Activated naive CD4-positive, alpha-beta T cell treated with anti-CD3 and anti-CD28 coated beads, Interleukin-2, amount 10 ng/mL, durations not matched to agents 7 days and 5 days (primary cell): ENCODE data around the gene ZFYVE9.

Experiments
- CTCF ChIA-PET: fragments of 350-600 bp; sonication (Branson Sonifier 250); formaldehyde crosslinking; loops from one replicate; lab custom pipeline; 2021; ENCODE audit warnings: antibody characterized with exemption; lab: Charles Lee
- DNase-seq: peaks from one replicate; pipeline ENCODE4 v3.0.0-alpha.2; 2020
- H3K27ac Mint-ChIP-seq: one replicate; pipeline ENCODE4 v1.8.0; 2021; ENCODE audit warnings: mild to moderate bottlenecking, moderate library complexity, mixed read lengths
- H3K27me3 Mint-ChIP-seq: one replicate; pipeline ENCODE4 v1.8.0; 2021; ENCODE audit warnings: mild to moderate bottlenecking, mixed read lengths
- H3K36me3 Mint-ChIP-seq: one replicate; pipeline ENCODE4 v1.8.0; 2021; ENCODE audit warnings: mixed read lengths
- H3K4me1 Mint-ChIP-seq: one replicate; pipeline ENCODE4 v1.8.0; 2021; ENCODE audit warnings: mixed read lengths
- H3K4me3 Mint-ChIP-seq: one replicate; pipeline ENCODE4 v1.8.0; 2021; ENCODE audit warnings: mild to moderate bottlenecking, moderate library complexity, mixed read lengths
- H3K9me3 Mint-ChIP-seq: one replicate; pipeline ENCODE4 v1.8.0; 2021; ENCODE audit warnings: mixed read lengths

ZFYVE9 gene

GRCh38 chr1:52235646-52236045, 93.8 kb downstream of the ZFYVE9 start:
- DNase-seq = no peak
- no peak overlapping the region for H3K27ac Mint-ChIP-seq
- no peak overlapping the region for H3K4me3 Mint-ChIP-seq
- no peaks in the 10 kb centered on the region for H3K27me3 Mint-ChIP-seq
- CTCF ChIA-PET = no interaction called here
- H3K9me3 Mint-ChIP-seq = no peaks in the 10 kb centered on the region
- H3K36me3 Mint-ChIP-seq = no peaks in the 10 kb centered on the region
- no peaks in the 10 kb centered on the region for H3K4me1 Mint-ChIP-seq

DNA sequence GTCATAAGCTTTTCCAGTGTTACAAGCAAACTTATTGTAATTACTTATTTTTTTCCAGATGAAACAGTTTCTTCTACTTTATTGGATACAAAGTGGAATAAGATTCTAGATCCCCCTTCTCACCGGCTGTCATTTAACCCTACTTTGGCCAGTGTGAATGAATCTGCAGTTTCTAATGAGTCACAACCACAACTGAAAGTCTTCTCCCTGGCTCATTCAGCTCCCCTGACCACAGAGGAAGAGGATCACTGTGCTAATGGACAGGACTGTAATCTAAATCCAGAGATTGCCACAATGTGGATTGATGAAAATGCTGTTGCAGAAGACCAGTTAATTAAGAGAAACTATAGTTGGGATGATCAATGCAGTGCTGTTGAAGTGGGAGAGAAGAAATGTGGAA, 95.5 kb downstream of the ZFYVE9 start:
- Mint-ChIP-seq H3K27me3 (no peaks in the 10 kb centered on the region), H3K4me3 (no peak overlapping the region), H3K4me1 (no peaks in the 10 kb centered on the region), H3K9me3 (no peaks in the 10 kb centered on the region), H3K27ac (no peak overlapping the region), H3K36me3 (no peaks in the 10 kb centered on the region)
- no peak for DNase-seq
- CTCF ChIA-PET = no interaction called here

DNA sequence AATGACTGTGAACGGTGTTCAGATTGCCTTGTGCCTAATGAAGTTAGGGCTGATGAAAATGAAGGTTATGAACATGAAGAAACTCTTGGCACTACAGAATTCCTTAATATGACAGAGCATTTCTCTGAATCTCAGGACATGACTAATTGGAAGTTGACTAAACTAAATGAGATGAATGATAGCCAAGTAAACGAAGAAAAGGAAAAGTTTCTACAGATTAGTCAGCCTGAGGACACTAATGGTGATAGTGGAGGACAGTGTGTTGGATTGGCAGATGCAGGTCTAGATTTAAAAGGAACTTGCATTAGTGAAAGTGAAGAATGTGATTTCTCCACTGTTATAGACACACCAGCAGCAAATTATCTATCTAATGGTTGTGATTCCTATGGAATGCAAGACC, 96.6 kb downstream of the ZFYVE9 start:
- H3K4me1 Mint-ChIP-seq = no peaks in the 10 kb centered on the region
- CTCF ChIA-PET = interaction anchor here (0.5 kb wide), 1 partner anchor 110 kb away, joined by 3 read pairs; no protein-coding TSS in a partner anchor
- no peak for DNase-seq
- H3K4me3 Mint-ChIP-seq = no peak overlapping the region
- no peaks in the 10 kb centered on the region for H3K27me3 Mint-ChIP-seq
- no peak overlapping the region for H3K27ac Mint-ChIP-seq
- no peaks in the 10 kb centered on the region for H3K9me3 Mint-ChIP-seq
- H3K36me3 Mint-ChIP-seq = no peaks in the 10 kb centered on the region

DNA sequence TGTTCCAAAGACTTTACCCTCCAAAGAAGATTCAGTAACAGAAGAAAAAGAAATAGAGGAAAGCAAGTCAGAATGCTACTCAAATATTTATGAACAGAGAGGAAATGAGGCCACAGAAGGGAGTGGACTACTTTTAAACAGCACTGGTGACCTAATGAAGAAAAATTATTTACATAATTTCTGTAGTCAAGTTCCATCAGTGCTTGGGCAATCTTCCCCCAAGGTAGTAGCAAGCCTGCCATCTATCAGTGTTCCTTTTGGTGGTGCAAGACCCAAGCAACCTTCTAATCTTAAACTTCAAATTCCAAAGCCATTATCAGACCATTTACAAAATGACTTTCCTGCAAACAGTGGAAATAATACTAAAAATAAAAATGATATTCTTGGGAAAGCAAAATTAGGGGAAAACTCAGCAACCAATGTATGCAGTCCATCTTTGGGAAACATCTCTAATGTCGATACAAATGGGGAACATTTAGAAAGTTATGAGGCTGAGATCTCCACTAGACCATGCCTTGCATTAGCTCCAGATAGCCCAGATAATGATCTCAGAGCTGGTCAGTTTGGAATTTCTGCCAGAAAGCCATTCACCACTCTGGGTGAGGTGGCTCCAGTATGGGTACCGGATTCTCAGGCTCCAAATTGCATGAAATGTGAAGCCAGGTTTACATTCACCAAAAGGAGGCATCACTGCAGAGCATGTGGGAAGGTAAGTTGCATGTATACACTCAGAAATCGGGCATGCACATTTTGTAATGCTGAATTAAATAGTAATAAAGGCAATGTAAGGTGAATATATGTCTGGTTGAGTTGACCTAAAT, 97.2 kb downstream of the ZFYVE9 start:
- DNase-seq = no peak
- CTCF ChIA-PET = no interaction called here
- H3K27ac Mint-ChIP-seq = no peak overlapping the region
- no peaks in the 10 kb centered on the region for H3K27me3 Mint-ChIP-seq
- no peak overlapping the region for H3K4me3 Mint-ChIP-seq
- H3K4me1 Mint-ChIP-seq = no peaks in the 10 kb centered on the region
- no peaks in the 10 kb centered on the region for H3K9me3 Mint-ChIP-seq
- H3K36me3 Mint-ChIP-seq = no peaks in the 10 kb centered on the region

- DNase-seq = no peak
- Mint-ChIP-seq H3K9me3 (no peaks in the 10 kb centered on the region), H3K36me3 (no peaks in the 10 kb centered on the region), H3K27ac (no peak overlapping the region), H3K4me3 (no peak overlapping the region), H3K27me3 (no peaks in the 10 kb centered on the region), H3K4me1 (no peaks in the 10 kb centered on the region)
- CTCF ChIA-PET = no interaction called here
Measured at GRCh38 chr1:52239708-52240001, 97.8 kb downstream of the ZFYVE9 start.

- Mint-ChIP-seq H3K36me3 (no peaks in the 10 kb centered on the region), H3K27ac (no peak overlapping the region), H3K9me3 (no peaks in the 10 kb centered on the region), H3K27me3 (no peaks in the 10 kb centered on the region), H3K4me1 (no peaks in the 10 kb centered on the region), H3K4me3 (no peak overlapping the region)
- CTCF ChIA-PET = no interaction called here
- DNase-seq = no peak
Measured at GRCh38 chr1:52240592-52241210, 98.8 kb downstream of the ZFYVE9 start.

GRCh38 chr1:52243221-52243987, 101.5 kb downstream of the ZFYVE9 start:
- H3K4me1 Mint-ChIP-seq = no peaks in the 10 kb centered on the region
- no peak overlapping the region for H3K4me3 Mint-ChIP-seq
- CTCF ChIA-PET = no interaction called here
- H3K27ac Mint-ChIP-seq = no peak overlapping the region
- no peak for DNase-seq
- H3K36me3 Mint-ChIP-seq = no peaks in the 10 kb centered on the region
- no peaks in the 10 kb centered on the region for H3K9me3 Mint-ChIP-seq
- no peaks in the 10 kb centered on the region for H3K27me3 Mint-ChIP-seq

DNA sequence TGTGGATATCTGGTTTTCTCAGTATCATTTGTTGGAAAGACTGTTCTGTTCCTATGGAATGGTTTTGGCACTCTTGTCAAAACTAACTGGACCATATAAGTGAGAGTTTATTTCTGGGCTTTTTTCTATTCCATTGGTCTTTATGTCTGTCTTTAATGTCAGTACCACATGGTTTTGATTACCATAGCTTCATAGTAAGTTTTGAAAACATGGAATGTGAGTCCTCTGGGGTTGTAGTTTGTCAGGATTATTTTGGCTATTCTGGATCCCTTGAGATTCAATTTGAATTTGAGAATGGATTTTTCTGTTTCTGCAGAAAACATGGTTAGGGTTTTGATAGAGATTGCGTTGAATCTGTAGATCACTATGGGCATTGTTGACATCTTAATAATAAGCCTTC, 107.9 kb downstream of the ZFYVE9 start:
- no peaks in the 10 kb centered on the region for H3K27me3 Mint-ChIP-seq
- no peaks in the 10 kb centered on the region for H3K36me3 Mint-ChIP-seq
- no peak for DNase-seq
- no peak overlapping the region for H3K4me3 Mint-ChIP-seq
- no peaks in the 10 kb centered on the region for H3K9me3 Mint-ChIP-seq
- CTCF ChIA-PET = no interaction called here
- H3K27ac Mint-ChIP-seq = no peak overlapping the region
- no peaks in the 10 kb centered on the region for H3K4me1 Mint-ChIP-seq

- H3K36me3 Mint-ChIP-seq = no peaks in the 10 kb centered on the region
- peaks cover 4% of the 10 kb centered on the region for H3K27me3 Mint-ChIP-seq
- no peaks in the 10 kb centered on the region for H3K9me3 Mint-ChIP-seq
- DNase-seq = no peak
- H3K27ac Mint-ChIP-seq = no peak overlapping the region
- CTCF ChIA-PET = no interaction called here
- H3K4me1 Mint-ChIP-seq = no peaks in the 10 kb centered on the region
- H3K4me3 Mint-ChIP-seq = no peak overlapping the region
Measured at GRCh38 chr1:52253421-52253820, 111.5 kb downstream of the ZFYVE9 start.

DNA sequence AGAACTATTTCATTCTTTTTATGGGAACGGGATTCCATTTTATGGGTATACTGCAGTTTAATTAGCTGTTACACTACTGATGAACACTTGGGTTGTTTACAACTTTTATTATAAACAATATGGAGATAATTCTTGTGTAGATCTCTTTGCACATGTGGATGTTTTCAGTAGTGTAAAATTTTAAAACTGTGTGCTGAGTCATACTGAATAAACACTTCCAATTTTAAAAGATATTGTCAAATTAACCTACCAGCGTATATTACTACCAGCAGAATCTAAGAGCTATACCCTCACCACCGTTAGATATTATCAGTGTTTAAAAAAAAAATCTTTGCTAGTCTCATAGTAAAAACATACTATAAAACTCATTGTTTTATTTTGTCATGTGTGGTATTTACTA, 118.0 kb downstream of the ZFYVE9 start:
- Mint-ChIP-seq H3K4me3 (no peak overlapping the region), H3K4me1 (no peaks in the 10 kb centered on the region), H3K36me3 (no peaks in the 10 kb centered on the region), H3K27me3 (peaks cover 4% of the 10 kb centered on the region), H3K9me3 (no peaks in the 10 kb centered on the region), H3K27ac (no peak overlapping the region)
- CTCF ChIA-PET = no interaction called here
- DNase-seq = no peak

GRCh38 chr1:52263153-52263910, 121.4 kb downstream of the ZFYVE9 start:
- no peaks in the 10 kb centered on the region for H3K27me3 Mint-ChIP-seq
- H3K27ac Mint-ChIP-seq = no peak overlapping the region
- no peak for DNase-seq
- CTCF ChIA-PET = no interaction called here
- H3K36me3 Mint-ChIP-seq = no peaks in the 10 kb centered on the region
- H3K4me1 Mint-ChIP-seq = no peaks in the 10 kb centered on the region
- H3K4me3 Mint-ChIP-seq = no peak overlapping the region
- H3K9me3 Mint-ChIP-seq = no peaks in the 10 kb centered on the region

DNA sequence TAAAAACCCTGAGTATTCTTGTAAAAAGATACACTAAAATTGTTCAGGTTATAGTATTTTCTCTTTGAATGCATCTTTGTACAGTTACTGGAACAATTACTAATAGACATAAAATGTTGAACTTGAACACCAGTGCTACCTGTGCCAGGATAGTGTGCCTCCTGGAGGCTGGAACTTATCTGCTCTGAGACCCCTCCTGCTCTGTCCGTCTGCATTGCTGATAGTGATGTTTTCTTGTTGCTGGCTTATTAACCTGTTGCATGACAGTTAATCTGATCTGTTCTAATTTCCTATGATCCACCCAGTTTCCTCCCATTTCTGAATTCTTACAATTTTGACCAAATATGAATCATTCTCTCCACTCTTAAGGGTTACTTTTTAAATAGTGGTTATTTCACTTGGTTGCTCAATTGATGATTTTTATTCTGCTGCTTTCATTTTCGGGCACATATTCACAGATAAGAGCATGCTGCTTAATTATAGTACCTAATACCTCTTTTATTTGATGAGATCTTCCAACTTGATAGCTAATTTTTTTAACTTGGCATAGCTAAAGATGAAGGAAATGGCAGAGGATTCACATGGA, 122.7 kb downstream of the ZFYVE9 start:
- Mint-ChIP-seq H3K27me3 (no peaks in the 10 kb centered on the region), H3K27ac (no peak overlapping the region), H3K9me3 (no peaks in the 10 kb centered on the region), H3K4me3 (no peak overlapping the region), H3K4me1 (no peaks in the 10 kb centered on the region), H3K36me3 (no peaks in the 10 kb centered on the region)
- DNase-seq = no peak
- CTCF ChIA-PET = no interaction called here

GRCh38 chr1:52266507-52266906, 124.6 kb downstream of the ZFYVE9 start:
- H3K27me3 Mint-ChIP-seq = no peaks in the 10 kb centered on the region
- H3K27ac Mint-ChIP-seq = no peak overlapping the region
- no peak for DNase-seq
- no peaks in the 10 kb centered on the region for H3K9me3 Mint-ChIP-seq
- H3K36me3 Mint-ChIP-seq = no peaks in the 10 kb centered on the region
- CTCF ChIA-PET = no interaction called here
- H3K4me3 Mint-ChIP-seq = no peak overlapping the region
- H3K4me1 Mint-ChIP-seq = no peaks in the 10 kb centered on the region

- Mint-ChIP-seq H3K27ac (no peak overlapping the region), H3K36me3 (no peaks in the 10 kb centered on the region), H3K4me1 (no peaks in the 10 kb centered on the region), H3K9me3 (no peaks in the 10 kb centered on the region), H3K27me3 (no peaks in the 10 kb centered on the region), H3K4me3 (no peak overlapping the region)
- CTCF ChIA-PET = no interaction called here
- DNase-seq = no peak
Measured at GRCh38 chr1:52268372-52268771, 126.5 kb downstream of the ZFYVE9 start.
